ENCODE results near the gene CTSW.
A peak's percentile ranks its signal among the peaks of the same experiment; 100 is the strongest.

The CTSW gene

DNA sequence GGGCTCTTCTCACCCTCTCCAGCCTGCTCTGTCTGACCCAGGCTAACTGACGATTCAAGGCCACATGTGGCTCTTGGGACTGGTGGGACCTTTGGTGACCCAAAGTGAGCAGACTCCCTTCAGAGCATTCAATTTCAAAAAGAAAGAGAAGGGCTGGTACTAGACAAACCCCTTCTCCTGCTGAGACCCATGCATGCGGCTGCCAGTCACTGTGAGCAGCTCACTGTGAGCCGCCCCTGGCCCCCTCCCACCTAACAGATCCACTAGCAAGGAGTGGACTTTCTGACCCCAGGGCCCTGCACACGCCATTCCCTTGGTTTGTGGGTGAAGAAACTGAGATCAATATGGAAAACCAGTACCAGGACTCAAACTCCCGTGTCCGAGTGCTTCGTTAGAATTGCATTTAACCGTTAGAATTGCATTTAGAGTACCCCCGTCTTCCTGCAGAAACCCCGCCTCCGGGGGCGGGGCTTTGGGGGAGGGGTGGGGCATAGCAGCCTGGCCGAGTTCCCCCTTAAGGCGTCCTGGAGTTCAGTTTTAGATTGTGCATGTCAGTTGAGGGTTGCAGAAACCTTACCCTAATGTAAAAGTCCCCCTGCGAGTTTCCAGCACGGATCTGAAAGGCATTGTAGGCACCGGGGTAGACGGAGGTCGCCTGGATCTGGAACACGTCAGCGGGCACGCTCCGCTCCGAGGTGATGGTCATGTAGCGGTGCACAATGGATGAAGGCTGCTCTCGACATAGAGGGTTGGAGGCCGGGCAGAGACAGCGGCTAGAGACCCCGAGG, 12.2 kb upstream of the CTSW start:
- no peak for DNase-seq (ENCODE audit: low spot score)

DNA sequence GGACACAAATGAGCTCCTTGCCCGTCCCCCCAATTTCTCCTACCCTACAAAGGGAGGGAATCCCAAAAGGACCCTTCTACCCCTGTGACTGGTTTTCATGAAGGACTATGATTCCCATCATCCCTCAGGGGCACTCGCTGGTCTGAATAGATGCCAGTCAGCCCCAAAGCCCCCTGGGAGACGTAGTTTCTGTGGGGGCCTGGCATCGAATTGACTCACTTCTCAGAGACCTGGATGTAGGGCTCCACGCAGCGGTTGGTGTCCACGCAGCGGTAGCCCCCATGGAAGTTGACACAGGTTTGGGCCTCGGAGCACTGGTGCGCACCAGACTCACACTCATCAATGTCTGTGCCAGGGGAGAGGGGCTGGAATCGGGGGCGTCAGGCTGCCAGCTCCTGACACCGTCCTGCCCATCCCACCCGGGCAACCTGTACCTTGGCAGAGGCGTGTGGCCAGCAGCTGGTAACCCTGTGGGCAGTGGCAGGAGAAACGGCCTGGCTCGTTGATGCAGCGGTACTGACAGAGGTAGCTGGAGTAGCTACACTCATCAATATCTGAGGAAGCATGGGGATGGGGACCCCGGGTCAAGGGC, 11.5 kb upstream of the CTSW start:
- DNase-seq (ENCODE audit: low spot score), result no peak

DNA sequence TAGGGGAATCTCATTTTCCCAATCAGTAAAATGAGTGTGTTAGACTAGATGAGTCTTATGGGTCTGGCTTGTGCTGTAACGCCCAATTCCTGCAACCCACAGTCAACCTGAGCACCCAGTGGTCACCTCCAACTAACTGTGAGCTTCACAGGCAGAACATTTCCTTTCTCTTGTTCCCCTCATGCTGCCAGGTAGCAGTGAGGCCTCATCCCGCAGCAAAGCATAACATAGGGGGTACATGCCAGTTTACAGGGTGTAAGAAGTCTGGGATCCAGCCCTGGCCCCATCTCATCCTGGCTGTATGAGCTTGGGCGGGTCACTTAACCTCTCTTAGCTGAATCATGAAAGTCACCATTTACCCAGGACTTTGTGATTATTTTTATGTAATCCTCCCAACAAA, 10.7 kb upstream of the CTSW start:
- DNase-seq (ENCODE audit: low spot score), result no peak

DNA sequence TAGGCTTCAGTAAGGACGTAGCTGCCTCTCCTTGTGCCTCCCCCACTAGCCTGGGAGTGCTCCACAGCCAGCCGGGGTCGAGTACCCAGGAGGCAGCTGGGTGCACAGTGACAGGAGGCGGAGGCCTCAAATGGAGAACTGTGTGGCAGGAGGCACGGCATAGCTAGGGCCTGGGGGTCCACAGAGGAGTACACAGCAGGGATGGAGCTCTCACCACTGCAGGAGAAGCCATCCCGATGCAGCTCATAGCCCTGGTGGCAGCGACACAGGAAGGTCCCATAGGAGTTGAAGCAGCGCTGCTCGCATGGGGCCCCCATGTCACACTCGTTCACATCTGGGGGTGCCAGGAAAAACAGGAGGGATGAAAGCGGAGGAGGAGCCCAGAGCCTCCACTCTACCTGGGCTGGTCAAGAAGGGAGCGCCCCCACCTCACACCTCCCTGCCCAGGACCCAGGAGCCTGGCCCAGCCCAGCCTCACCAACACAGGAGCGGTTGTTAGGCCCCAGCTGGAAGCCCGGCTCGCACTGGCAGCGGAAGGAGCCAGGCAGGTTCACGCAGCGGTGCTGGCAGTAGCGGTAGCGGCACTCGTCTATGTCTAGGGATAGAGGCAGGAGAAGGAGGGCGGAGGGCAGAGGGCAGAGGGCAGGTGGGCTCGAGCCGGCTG, 9.9 kb upstream of the CTSW start:
- no peak for DNase-seq (ENCODE audit: low spot score)

DNA sequence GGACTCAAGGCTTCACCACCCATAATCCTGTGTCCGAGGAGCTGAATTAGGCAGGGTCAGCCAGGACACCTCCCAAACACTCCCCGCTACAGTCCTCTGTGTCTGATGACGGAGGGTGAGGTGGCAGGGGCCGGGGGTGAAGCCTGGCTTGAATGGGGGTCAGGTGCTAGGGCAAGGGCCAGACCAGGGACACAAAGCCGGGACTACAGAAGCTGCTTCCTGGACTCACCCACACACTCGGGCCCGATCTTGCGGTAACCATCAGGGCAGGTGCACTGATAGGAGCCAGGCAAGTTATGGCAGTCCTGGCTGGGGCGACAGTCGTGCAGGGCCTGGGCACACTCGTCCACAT, 9.4 kb upstream of the CTSW start:
- DNase-seq (ENCODE audit: low spot score), result no peak

DNA sequence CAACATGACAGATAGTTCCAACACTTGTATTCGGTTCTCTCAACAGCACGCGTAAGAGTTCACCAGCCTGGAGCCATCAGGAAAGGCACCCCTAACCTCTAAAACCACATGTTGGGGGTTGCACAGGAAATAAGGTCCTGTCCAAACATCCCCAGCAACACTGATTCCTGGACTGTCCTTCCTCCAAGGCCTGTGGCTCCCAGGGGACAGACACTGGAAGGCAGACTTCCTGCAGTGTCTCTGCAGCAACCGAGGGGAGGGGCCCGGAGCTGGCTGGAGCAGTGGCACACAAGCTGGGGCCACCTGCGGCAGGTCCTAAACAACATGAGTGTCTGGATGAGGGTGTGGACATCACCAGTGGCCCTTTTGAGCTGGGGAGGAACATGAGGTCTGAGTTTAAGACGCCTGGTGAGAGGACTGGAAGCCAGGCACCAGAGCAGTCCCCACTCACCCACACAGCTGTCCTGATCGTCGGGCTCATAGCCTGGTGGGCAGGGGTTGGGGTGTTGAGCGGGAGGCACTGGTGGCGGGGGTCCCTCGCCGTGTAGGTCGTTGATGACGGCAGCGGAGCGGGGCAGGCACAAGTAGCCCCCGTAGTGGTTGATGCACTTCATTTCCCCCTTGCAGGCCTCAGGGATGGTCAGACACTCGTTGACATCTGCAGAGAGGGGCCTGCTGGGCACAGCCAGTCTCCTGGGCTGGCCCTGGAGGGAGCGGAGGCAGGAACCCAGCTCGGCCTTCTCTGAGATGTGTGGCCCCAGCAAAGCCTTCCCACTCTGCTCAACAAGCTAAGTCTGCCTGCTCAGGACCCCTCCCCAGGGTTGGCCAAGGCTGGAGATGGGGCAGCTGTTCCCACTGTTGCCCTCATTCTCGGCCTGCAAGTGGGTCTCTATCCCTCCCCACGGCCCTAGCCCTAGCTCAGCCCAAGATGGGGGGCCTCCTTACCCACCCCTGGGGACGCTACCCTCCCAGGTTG, 8.6 kb upstream of the CTSW start:
- DNase-seq (ENCODE audit: low spot score), result no peak

DNA sequence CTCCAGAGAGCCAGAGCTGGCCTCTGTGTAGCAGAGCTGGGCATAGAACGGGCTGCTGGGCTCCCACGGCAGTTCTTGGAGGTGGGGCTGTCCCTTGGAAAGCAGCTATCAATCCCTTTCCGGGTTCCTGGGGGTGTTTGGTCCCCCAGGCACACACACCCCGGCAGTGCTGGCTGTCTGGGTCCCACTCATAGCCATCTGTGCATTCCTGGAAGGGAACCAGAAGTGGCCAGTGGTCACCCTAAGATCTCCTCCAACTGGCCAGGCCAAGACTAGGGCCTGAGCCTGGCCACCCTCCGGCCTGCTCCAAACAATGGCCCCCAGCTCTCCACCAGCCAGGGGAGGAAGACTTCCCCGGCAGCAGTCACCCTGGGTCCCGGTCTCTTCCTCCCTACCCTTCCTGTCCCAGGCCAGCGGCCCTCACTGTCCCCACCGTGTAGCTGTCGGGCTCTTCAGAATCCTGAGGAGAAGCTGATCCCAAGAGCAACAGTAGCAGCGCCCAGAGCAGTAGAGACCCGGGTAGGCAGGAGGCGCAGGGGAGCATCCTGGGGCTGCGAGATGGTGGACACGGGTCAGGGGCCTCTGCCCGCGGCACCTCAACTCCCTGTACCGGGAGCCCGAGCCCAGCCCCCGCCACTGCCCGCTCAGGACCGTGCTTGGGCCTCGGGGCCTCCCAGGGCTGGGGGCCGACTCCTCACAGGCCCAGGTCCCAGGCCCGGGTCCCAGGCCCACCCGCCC, 7.7 kb upstream of the CTSW start:
- DNase-seq (ENCODE audit: low spot score), result no peak

DNA sequence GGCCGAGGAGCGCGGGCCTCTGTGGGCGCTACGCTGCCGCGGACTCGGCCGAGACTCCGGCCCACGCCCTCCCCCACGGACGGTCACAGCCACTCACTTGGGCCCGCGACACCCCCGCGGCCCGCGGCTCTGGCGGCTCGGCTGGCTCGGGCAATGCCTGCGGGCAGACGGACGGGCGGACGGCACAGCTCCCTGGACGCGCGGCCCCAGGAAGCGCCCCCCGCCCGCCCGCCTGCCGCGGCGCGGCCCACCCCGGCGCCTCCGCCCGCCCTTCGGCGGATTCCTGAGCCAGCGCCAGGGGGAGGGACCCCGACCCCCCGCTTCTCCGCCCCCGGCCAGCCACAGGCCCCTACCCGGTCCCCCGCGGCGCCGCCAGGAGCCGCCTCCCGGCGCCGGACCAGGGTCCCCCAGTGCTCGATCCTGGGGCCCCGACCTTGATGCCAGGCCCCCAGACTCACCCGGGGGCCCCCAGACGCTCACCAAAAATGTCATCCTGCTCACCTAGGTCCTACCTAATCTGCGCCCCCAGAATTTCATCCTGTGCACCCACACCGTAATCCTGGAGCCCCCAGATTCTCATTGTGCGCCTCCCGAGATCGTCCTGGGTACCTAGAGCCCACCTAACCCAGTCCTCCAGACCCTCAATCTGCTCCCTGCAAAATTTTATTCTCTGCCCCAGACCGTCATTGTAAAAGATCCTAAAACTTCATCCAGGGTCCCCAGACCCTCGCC, 6.9 kb upstream of the CTSW start, which contains the start of gene EFEMP2:
Gene EFEMP2 (minus strand): TSS at position 215 of the 732 bp plus-strand sequence. CDS start 446 bp downstream, outside the sequence.
- no peak for DNase-seq (ENCODE audit: low spot score)

DNA sequence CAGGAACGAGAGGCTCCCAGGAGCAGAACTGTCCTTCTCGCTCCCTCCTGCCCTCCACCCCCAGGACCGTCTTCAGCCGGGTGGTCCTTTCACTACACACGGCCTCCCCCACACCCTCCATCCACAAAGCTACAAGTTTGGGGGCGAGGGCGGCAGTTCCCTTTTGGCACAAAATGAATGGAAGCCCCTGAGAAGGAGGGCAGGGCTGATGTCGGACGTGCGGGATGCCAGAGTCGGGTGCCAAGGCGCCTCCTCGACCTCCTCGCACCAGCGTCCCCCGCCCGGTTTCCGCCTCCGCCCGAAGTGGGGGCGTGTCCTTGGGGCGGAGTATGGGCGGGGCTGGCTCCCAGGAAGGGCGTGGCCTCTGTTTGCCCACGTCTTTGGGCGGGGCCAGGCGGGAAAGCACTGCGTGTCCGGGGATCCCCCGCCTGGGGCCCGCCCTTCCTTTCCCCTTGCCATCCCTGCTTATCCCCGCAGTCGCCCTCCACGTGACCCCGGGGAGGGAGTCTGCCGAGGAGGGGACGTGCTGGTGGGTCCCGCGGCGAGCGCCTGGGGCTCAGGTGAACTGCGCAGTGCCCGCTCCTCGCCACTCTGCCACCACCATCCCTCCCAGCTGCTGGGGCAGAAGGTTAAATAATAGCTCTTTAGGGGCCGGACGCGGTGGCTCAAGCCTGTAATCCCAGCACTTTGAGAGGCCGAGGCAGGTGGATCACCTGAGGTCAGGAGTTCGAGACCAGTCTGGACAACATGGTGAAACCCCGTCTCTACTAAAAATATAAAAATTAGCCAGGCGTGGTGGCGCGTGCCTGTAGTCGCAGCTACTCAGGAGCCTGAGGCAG, 6.1 kb upstream of the CTSW start:
- DNase-seq (ENCODE audit: low spot score), result peak; percentile 96

DNA sequence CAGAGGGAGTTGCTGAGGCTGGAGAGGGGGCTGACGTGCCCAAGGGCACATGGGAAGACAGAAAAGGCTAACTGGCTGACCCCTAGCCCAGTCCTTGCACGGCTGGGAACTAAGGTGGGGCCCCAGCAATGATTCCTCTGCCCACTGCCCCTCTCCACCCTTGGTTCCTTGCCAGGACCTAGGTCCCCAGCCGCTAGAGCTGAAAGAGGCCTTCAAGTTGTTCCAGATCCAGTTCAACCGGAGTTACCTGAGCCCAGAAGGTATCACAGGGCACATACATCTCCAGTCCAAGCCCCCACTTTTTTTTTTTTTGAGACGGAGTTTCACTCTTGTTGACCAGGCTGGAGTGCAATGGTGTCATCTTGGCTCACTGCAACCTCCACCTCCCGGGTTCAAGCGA, 390 bp downstream of the CTSW start:
- DNase-seq (ENCODE audit: low spot score), result no peak

DNA sequence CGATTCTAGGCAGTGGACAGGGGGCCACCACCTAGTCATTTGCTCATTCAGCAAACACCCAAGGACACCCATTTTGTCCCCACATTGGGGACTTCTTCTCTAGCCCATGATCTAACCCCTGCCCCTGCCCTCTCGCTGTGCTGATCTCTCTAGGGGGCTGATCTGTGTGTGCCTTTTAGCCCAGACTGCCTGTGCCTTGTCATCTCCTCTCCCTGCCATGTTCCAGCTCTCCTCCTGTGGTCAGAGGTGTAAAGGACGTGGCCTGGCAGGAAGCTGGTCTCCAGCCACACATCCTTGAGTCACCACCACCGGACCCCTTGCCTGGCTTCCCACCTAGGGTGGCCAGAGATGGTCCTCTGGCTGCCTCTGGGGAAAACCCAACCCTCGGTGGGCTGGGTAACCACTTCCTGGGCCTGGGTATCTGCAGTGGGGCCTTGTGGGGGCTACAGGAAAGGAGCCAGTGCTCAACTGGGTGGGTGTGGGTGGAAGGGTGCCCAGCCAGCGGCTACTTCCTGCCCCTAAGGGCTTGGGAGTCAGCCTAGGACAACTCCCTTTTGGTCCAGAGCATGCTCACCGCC, 1.3 kb downstream of the CTSW start:
- DNase-seq (ENCODE audit: low spot score), result no peak

DNA sequence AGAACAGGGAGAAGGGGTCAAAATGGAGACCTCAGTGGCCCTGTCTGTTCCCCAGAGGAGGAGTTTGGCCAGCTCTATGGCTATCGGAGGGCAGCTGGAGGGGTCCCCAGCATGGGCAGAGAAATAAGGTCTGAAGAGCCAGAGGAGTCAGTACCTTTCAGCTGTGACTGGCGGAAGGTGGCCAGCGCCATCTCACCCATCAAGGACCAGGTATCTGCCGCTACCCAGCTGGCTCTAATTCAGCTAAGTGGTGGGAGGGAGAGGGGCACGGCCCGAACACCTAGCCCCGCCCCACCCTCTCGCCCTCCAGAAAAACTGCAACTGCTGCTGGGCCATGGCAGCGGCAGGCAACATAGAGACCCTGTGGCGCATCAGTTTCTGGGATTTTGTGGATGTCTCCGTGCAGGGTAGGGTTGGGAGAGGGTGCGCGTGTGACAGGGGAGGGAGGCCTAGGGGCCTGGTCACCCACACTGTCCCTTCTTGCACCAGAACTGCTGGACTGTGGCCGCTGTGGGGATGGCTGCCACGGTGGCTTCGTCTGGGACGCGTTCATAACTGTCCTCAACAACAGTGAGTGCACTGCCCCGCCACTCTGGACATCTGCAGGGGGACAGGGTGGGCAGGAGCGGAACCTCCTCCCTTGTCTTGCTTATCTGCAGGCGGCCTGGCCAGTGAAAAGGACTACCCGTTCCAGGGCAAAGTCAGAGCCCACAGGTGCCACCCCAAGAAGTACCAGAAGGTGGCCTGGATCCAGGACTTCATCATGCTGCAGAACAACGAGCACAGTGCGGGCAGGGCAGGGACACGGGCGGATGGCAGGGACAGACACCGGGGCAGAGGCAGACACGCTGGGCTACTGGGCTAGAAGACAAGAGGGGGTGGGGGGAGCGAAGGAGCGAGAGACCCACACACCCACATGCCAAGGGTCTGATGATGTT, 2.8 kb downstream of the CTSW start:
- no peak for DNase-seq (ENCODE audit: low spot score)

DNA sequence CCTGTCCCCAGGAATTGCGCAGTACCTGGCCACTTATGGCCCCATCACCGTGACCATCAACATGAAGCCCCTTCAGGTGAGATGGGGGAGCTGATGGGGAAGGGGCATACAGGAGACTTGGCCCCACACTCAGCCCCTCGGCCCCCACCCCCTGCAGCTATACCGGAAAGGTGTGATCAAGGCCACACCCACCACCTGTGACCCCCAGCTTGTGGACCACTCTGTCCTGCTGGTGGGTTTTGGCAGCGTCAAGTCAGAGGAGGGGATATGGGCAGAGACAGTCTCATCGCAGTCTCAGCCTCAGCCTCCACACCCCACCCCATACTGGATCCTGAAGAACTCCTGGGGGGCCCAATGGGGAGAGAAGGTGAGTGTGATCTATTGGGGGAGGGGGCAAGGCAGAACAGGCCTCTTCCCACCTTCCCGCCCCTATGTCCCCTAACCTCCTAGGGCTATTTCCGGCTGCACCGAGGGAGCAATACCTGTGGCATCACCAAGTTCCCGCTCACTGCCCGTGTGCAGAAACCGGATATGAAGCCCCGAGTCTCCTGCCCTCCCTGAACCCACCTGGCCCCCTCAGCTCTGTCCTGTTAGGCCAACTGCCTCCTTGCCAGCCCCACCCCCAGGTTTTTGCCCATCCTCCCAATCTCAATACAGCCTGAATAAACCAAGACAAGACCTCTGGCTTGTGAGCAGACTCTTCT, 3.6 kb downstream of the CTSW start:
- no peak for DNase-seq (ENCODE audit: low spot score)

DNA sequence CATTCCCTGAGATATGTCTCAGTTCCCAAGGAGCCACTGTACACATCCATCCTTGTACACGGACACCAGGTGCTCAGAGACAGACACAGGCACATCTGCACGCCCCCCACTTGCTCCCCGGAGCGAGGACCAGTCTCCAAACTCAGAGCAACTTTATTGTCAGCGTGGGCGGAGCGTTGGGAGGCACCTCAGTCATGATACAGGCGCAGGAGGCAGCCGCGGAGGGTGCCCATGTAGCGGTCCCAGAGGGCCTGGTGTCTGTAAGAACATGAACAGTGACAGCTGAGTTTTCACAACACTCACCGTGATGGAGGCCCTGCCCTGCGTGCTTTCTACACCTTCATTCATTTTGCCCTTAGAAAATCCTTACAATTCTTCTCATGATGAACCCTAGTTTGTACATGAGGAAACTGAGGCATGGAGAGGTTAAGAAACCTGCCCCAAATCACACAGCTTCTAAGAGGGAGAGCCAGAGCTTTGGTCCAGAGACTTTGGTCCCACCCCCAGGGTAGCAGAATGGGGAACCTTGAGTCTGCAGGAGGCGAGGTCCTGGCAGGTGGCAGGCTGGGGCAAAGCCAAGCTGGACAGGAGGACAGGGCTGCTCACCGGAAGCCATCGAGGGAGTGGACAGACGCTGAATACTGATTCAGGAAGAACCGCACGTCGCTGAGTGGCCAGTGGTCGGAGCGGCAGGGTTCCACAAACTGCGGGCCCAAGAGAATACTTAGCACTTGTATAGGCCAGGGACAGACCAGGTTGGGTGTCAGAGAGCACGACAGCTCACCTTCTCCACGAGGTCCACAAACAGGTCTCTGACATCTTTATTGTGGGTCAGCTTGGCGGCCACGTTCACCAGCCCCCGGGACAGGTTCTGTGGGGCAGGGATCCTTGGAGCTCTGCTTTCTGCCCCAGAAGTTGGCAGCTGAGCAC, 4.4 kb downstream of the CTSW start:
- DNase-seq (ENCODE audit: low spot score), result no peak

DNA sequence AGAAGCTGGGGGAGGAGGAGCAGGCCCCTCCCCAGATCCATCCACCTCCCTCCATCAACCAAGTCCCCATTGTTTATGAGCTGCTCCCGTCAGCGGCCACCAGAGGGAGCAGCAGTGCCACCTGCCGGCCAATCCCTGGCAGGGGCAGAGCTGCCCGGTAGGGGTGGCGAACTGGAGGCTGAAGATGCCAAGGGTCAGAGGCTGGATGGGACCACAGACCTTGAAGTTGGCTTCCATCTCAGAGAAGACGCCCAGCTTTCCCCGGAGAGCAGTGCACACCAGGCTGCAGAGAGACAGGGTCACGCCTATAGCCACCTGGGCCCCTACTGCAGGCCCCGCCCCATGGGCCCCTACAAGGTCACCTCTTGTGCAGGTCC, 5.1 kb downstream of the CTSW start:
- DNase-seq (ENCODE audit: low spot score), result peak; percentile 86

DNA sequence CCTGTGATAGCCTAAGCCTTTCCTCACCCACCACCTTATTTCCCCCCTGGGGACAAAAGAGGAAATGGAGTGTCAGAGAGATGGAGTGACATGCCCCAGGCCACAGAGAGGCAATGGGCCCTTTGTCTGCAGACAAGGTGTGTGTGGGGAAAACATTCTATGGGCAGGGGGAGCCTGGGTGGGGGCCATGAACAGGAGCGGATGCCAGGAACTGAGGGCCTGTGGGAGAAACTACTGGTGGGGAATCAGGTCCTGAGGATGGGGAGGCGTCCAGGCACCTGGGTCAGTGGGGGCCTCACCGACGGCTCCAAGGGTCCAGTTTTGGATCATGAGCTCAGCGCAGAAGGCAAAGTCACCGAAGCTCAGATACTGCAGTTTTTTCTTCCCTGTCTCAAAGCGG, 5.6 kb downstream of the CTSW start:
- no peak for DNase-seq (ENCODE audit: low spot score)

Data from CD4-positive, alpha-beta T cell treated with Interleukin-15 for 4 hours (primary cell).